GM10248 (cell line): ENCODE data around the gene CACNA1B.

ENCODE experiments used
- CTCF ChIA-PET: fragments of 300-600 bp; sonication (Branson Sonifier 250); formaldehyde crosslinking; extraction: SDS; loops from one replicate; lab custom pipeline; 2021; ENCODE audit warnings: antibody characterized with exemption; lab: Yijun Ruan, JAX
- POLR2A ChIA-PET: fragments of 350-650 bp; sonication (Branson Sonifier 250); formaldehyde crosslinking; extraction: SDS; loops from one replicate; lab custom pipeline; 2020; ENCODE audit warnings: antibody characterized with exemption; lab: Yijun Ruan, JAX
- DNase-seq: peaks from one replicate; pipeline ENCODE4 v3.0.0; 2012; ENCODE audit errors: extremely low spot score
- CTCF ChIP-seq: IDR thresholded peaks from 2 replicates; pipeline ENCODE4 v1.5.1; 2012; ENCODE audit warnings: mild to moderate bottlenecking, low read depth; ENCODE audit errors: extremely low read depth, missing control alignments, control extremely low read depth

Gene CACNA1B

DNA sequence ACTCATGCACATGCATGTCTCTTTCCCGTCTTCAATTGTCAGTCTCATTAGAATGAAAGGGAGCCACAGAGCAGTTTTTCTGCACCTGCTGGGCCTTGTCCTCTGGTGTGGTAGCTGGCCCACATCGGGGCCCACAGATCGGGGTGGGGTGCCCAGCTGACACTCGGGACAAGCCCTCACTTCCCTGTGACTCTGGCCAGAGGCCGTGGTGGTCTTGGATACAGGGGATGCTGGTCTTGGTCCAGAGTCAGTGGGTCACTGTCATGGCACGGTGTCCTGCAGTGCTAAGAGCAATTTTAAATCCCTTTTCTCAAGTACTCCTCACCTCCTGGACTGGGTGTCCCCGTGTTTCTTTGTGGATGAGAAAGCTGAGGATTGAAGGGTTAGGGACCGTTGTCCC, 193.2 kb downstream of the CACNA1B start:
- no peak for DNase-seq
- ChIA-PET POLR2A (no interaction called here), CTCF (no interaction called here)
- no peak for TF ChIP-seq CTCF

- POLR2A ChIA-PET = no interaction called here
Observed at GRCh38 chr9:138071292-138071691, 193.7 kb downstream of the CACNA1B start.

GRCh38 chr9:138071731-138072130, 194.1 kb downstream of the CACNA1B start:
- CTCF ChIA-PET = no interaction called here
- no peak for TF ChIP-seq CTCF
- no peak for DNase-seq
- POLR2A ChIA-PET = no interaction called here

More at GRCh38 chr9:138071292-138071691, 193.7 kb downstream of the CACNA1B start:
- no peak for DNase-seq
- CTCF ChIA-PET = no interaction called here
- TF ChIP-seq CTCF = no peak

DNA sequence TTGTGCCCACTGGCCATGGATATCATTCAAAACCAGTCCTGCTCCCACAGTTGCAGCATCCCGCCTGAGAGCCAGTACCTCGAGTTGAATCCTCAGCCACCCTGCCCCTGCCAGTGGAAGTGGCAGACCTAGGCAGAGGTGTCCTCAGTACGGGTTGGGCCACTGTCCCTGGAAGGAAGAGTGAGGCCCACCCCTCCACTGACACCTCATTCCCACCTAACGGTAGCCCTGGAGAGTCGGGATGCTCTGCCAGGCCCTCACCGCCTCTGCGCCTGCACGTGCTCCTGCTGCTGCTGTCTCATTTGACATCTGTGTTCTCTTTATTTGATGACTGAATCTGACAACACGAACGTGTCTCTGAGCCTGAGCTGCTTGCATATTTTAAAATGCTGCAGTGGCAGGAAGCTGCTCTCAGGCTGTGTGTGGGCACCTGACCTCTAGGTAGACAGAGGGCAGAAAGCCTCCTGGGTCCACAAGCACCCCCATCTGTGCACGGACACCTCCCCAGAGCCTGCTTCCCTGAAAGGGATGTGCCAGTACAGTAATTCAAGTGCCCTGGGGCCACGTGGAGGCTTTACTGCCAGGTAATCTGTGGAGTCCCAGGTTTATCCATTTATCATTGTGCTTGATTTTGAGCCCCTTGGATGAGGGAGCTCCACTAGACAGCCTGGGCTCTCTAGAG, 194.7 kb downstream of the CACNA1B start:
- no peak for TF ChIP-seq CTCF
- ChIA-PET POLR2A (no interaction called here), CTCF (interaction anchor here (1.4 kb wide), 1 partner anchor 10 kb away, joined by 3 read pairs; no protein-coding TSS in a partner anchor)
- no peak for DNase-seq

GRCh38 chr9:138072897-138073296, 195.3 kb downstream of the CACNA1B start:
- CTCF ChIA-PET = interaction anchor here (1.4 kb wide), 1 partner anchor 9 kb away, joined by 3 read pairs; no protein-coding TSS in a partner anchor
- POLR2A ChIA-PET = no interaction called here
- no peak for TF ChIP-seq CTCF
- DNase-seq = no peak

- no peak for DNase-seq
- no peak for TF ChIP-seq CTCF
- ChIA-PET POLR2A (no interaction called here), CTCF (interaction anchor here (1.4 kb wide), 1 partner anchor 9 kb away, joined by 3 read pairs; no protein-coding TSS in a partner anchor)
Observed at GRCh38 chr9:138073408-138073807, 195.8 kb downstream of the CACNA1B start.
